Heart left ventricle (tissue), 16 donors: ENCODE measurements around the gene DPP8. TPM values are rescaled to one million over a fixed set of nuclear protein-coding genes. Genes with fewer than 3 reads are reported as not detected.

ENCODE experiments used
- ATAC-seq, 4 donors: fragments of 200-7000 bp; cut with Tn5 transposase; one replicate each; pipeline ENCODE4 v1.9.1; 2020 to 2022; ENCODE audit warnings: moderate library complexity in 4 of 4, mild to moderate bottlenecking in 3 of 4, moderate number of reproducible peaks in 1 of 4
- DNase-seq, 5 donors: peaks; one replicate each; pipeline ENCODE4 v3.0.0-alpha.2; 2020
- H3K27ac ChIP-seq, 12 donors: fragments of 200-600 bp; sonication (generic) in 4 of 12; one replicate each; pipeline versions ENCODE4 v1.5.0 to v1.8.0; 2016 to 2022; ENCODE audit warnings: mild to moderate bottlenecking in 2 of 12
- H3K27me3 ChIP-seq, 9 donors: fragments of 200-600 bp; sonication (generic) in 2 of 9; one replicate each; pipeline versions ENCODE4 v1.5.1 to v1.8.0; 2016 to 2022; ENCODE audit warnings: mild to moderate bottlenecking in 3 of 9
- H3K36me3 ChIP-seq, 9 donors: fragments of 200-600 bp; sonication (generic) in 2 of 9; one replicate each; pipeline versions ENCODE4 v1.5.0 to v1.8.0; 2018 to 2022; ENCODE audit warnings: mild to moderate bottlenecking in 2 of 9
- H3K4me1 ChIP-seq, 12 donors: fragments of 200-600 bp; sonication (generic) in 4 of 12; one replicate each; pipeline versions ENCODE4 v1.5.0 to v1.8.0; 2016 to 2022; ENCODE audit warnings: mild to moderate bottlenecking in 3 of 12
- H3K4me3 ChIP-seq, 12 donors: fragments of 200-600 bp; sonication (generic) in 4 of 12; one replicate each; pipeline versions ENCODE4 v1.5.0 to v1.8.0; 2017 to 2022; ENCODE audit warnings: mild to moderate bottlenecking in 9 of 12, moderate library complexity in 4 of 12
- H3K9me3 ChIP-seq, 12 donors: fragments of 200-600 bp; sonication (generic) in 4 of 12; one replicate each; pipeline versions ENCODE4 v1.5.0 to v1.8.0; 2016 to 2022; ENCODE audit warnings: mild to moderate bottlenecking in 1 of 12
- CTCF ChIP-seq, 12 donors: fragments of 200-600 bp; sonication (generic) in 4 of 12; IDR thresholded peaks; one replicate each; pipeline versions ENCODE4 v1.5.0 to v1.8.0; 2018 to 2022; ENCODE audit warnings: antibody characterized with exemption in 12 of 12, mild to moderate bottlenecking in 5 of 12
- POLR2A ChIP-seq, 2 donors: fragments of 450-650 bp; IDR thresholded peaks; one replicate each; pipeline ENCODE4 v1.6.1; 2017; ENCODE audit warnings: antibody characterized with exemption in 2 of 2, mild to moderate bottlenecking in 2 of 2, moderate library complexity in 2 of 2
- whole genome bisulfite sequencing, 4 donors: extraction: QIAGEN DNeasy Blood & Tissue Kit in 2 of 4; methylation state at CpG; one replicate each; pipeline versions ENCODE4 v1.1.5 to v1.1.7; 2013 to 2018; 5-methylcytosine and 5-hydroxymethylcytosine counted together
- intact Hi-C, 10 donors: fragments of 100-400 bp; cut with DNase I; formaldehyde crosslinking; loops; one replicate each; pipeline versions ENCODE4 v1.11.1 to v1.14.2; 2022
- polyA plus RNA-seq, 2 donors: library from polyadenylated mRNA; stranded (reverse); fragments of 200-250 nt; gene quantifications; one replicate each; pipeline ENCODE4 v1.2.3, GENCODE V29; 2013
- total RNA-seq, 9 donors: library from RNA; depleted of rRNA in 2 of 9; stranded (reverse); fragments of >200 nt in 2 of 9; fragmentation: NEBNext Ultra II Directional in 3 of 9; extraction: Animal tissue kit (Norgen Biotek cat#: 25700) in 3 of 9; gene quantifications; one replicate each; pipeline versions ENCODE4 v1.1.0 to v1.2.4, GENCODE V29; 2016 to 2023
- donor health status: ischemic (EF 13 %, LVEDD 7.1; RV severe dilation, severe dysfunction).
- donor health status: healthy with polysubstance abuse.
- donor health status: DM: no; HTN: yes; CAD: no.
- donor health status: DM: no; HTN: no; CAD: no.
- donor health status: ischemic (EF 25% LVEDD 6.9; RV normal size, moderate dysfunction).
- donor health status: ischemic (EF 25% LVEDD 5.7; RV mildly dilated, moderate dysfunction).
- donor health status: healthy.
- donor health status: DM: yes; HTN: yes; CAD: no.
- donor health status: ischemic (EF 35%, LVEDD 5.7; RV mildly dilated, moderate dysfunction).
- donor health status: nonischemic (EF 11% LVEDD 7.7; RV severe dilation, severe dysfunction).
- donor health status: DM: yes; HTN: yes; CAD: no.
- donor health status: PGD.
- donor health status: ischemic (EF 29% LVEDD 5.4; RV normal size, mild dysfunction).
- donor health status: nonischemic (EF 23%, LVEDD 6.1; RV moderate dilation, normal function).

The DPP8 gene
- total and polyA plus RNA-seq, 11 donors = 10.0 to 44.5 (median 39.2) TPM

DNA sequence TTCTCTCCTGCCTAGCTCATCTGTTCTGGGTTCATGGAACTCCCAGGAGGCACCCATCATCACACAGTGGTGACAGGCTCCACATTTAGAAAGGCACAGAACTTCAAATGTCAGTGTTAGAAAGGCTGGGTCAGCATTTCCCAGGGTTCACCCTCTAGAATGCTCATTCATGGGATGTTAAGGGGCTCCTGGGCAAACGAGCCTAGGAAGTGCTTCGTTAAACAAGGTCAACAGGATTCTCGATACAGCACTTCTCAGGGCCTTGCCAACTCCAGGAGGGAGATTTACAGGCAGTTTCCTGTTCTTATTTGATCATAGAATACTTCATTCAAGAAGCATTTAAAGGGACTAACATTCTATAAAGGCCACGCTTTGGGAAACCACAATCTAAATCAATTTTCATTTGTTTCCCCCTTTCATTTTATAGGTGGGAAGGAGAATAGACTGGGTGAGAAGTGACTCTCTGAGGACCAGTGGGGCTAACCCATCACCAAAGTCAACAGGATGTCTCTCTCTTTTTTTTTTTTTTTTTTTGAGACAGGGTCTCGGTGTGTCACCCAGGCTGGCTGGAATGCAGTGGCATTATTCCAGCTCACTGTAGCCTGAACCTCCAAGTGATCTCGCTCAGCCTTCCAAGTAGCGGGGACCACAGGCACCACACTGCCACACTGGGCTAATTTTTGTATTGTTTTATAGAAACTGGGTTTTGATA is 109.0 kb downstream of the DPP8 start:
- no peaks in the 10 kb centered on the region for H3K36me3 ChIP-seq
- H3K4me1 ChIP-seq = no peaks in the 10 kb centered on the region
- 56 to 73% (median 65%) methylated on average over 7 of the region's 7 CpGs for WGBS, 4 donors
- H3K4me3 ChIP-seq = no peak overlapping the region
- no peak overlapping the region for H3K27ac ChIP-seq
- peaks cover 0 to 22% (median 2%) of the 10 kb centered on the region in 9 donors for H3K27me3 ChIP-seq
- intact Hi-C loops = no loop called here
- DNase-seq = no peak
- no peaks in the 10 kb centered on the region for H3K9me3 ChIP-seq
- TF ChIP-seq POLR2A (IDR thresholded peaks at IDR 0.05) = no peak
- no peak for TF ChIP-seq CTCF (IDR thresholded peaks at IDR 0.05)
- no peak for ATAC-seq

DNA sequence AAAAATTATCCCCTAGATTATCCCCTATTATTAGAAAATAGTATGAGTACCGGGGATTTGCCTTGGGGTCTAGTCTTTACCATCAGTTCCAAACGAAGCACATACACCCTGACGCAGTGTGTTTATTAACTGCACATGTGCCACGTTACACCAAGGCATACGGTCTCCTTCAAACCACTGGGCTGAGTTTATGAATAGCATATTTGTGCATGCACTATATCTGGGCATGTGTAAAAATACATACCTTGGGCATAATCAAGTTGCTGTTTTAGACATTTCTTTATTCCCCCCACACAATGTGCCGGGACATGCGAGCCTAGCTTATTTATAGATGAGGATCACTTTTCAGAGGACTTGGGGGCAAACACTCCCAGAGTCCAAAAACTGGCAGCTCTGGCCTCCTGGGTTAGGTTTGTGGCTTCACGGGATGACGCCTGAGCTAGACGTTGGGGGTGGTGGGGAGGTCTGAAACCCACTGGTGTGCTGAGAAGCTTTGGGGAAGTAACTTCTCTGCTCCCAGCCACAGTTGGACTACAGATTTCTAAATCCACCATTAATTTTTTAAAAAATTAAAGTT is 111.0 kb downstream of the DPP8 start:
- no peak for TF ChIP-seq CTCF (IDR thresholded peaks at IDR 0.05)
- no peak for TF ChIP-seq POLR2A (IDR thresholded peaks at IDR 0.05)
- Histone ChIP-seq H3K4me3 (no peak overlapping the region), H3K36me3 (no peaks in the 10 kb centered on the region), H3K27me3 (peaks cover 0 to 21% (median 2%) of the 10 kb centered on the region in 9 donors), H3K9me3 (no peaks in the 10 kb centered on the region), H3K4me1 (peaks cover 0 to 4% (median 0%) of the 10 kb centered on the region in 12 donors), H3K27ac (no peak overlapping the region)
- ATAC-seq (no peak), DNase-seq (no peak)
- intact Hi-C loops = no loop called here
- WGBS, 4 donors = 82 to 91% (median 87%) methylated on average over 10 of the region's 10 CpGs

GRCh38 chr15:65405791-65406423 is 111.6 kb downstream of the DPP8 start:
- DNase-seq = no peak
- TF ChIP-seq POLR2A (IDR thresholded peaks at IDR 0.05) (no peak), CTCF (IDR thresholded peaks at IDR 0.05) (no peak)
- H3K9me3 ChIP-seq = no peaks in the 10 kb centered on the region
- ATAC-seq = no peak
- no peak overlapping the region for H3K4me3 ChIP-seq
- no peaks in the 10 kb centered on the region for H3K36me3 ChIP-seq
- 86 to 90% (median 89%) methylated on average over 7 of the region's 7 CpGs for WGBS, 4 donors
- H3K4me1 ChIP-seq = peaks cover 0 to 10% (median 0%) of the 10 kb centered on the region in 12 donors
- intact Hi-C loops = no loop called here
- H3K27me3 ChIP-seq = peaks cover 0 to 15% (median under 1%) of the 10 kb centered on the region in 9 donors
- no peak overlapping the region for H3K27ac ChIP-seq

- H3K9me3 ChIP-seq = no peaks in the 10 kb centered on the region
- H3K4me1 ChIP-seq = peaks cover 0 to 14% (median 0%) of the 10 kb centered on the region in 12 donors
- ATAC-seq (no peak), DNase-seq (no peak)
- WGBS, 4 donors = 77 to 87% (median 82%) methylated on average over 6 of the region's 6 CpGs
- H3K27me3 ChIP-seq = peaks cover 0 to 4% (median 0%) of the 10 kb centered on the region in 9 donors
- H3K36me3 ChIP-seq = no peaks in the 10 kb centered on the region
- no peak overlapping the region for H3K4me3 ChIP-seq
- intact Hi-C loops = loop anchor here in 2 of 10 donors (5.0 kb wide), 1 partner anchor 87 kb away; no protein-coding TSS in a partner anchor
- TF ChIP-seq POLR2A (IDR thresholded peaks at IDR 0.05) (no peak), CTCF (IDR thresholded peaks at IDR 0.05) (no peak)
- no peak overlapping the region for H3K27ac ChIP-seq
These were observed 113.2 kb downstream of the DPP8 start for GRCh38 chr15:65404186-65404872.
